Peyer's patch (tissue), 4 donors: ENCODE data around the gene CLEC3A. TPM values are rescaled to one million over a fixed set of nuclear protein-coding genes. Genes with fewer than 3 reads are reported as not detected.

ENCODE experiments used
- DNase-seq, 3 donors: peaks; one replicate each; pipeline ENCODE4 v3.0.0-alpha.2; 2017 to 2019
- H3K27ac ChIP-seq, 4 donors: fragments of 200-600 bp; sonication (generic); one replicate each; pipeline ENCODE4 v1.5.1; 2016 to 2019
- H3K27me3 ChIP-seq, 2 donors: fragments of 200-600 bp; sonication (generic); one replicate each; pipeline ENCODE4 v1.5.1; 2019
- H3K36me3 ChIP-seq, 3 donors: fragments of 200-600 bp; sonication (generic); one replicate each; pipeline ENCODE4 v1.5.1; 2016 to 2019
- H3K4me1 ChIP-seq, 4 donors: fragments of 200-600 bp; sonication (generic); one replicate each; pipeline ENCODE4 v1.5.1; 2016 to 2019
- H3K4me3 ChIP-seq, 4 donors: fragments of 200-600 bp; sonication (generic); 1 replicate in 3 of 4; 2 replicates in 1 of 4; pipeline ENCODE4 v1.5.1; 2016 to 2019; ENCODE audit warnings: mild to moderate bottlenecking in 1 of 4
- H3K9me3 ChIP-seq, 4 donors: fragments of 200-600 bp; sonication (generic); one replicate each; pipeline ENCODE4 v1.5.1; 2016 to 2019; ENCODE audit warnings: mild to moderate bottlenecking in 1 of 4
- POLR2A ChIP-seq, 2 donors: fragments of 450-650 bp; IDR thresholded peaks; one replicate each; pipeline ENCODE4 v1.5.1; 2017; ENCODE audit warnings: antibody characterized with exemption in 2 of 2, mild to moderate bottlenecking in 2 of 2, moderate library complexity in 2 of 2
- total RNA-seq, 4 donors: library from RNA; depleted of rRNA; stranded (reverse); fragments of >200 nt; gene quantifications; one replicate each; pipeline ENCODE4 v1.1.0, GENCODE V29; 2016
- TF ChIP-seq, protein P1 (sequence below), 6 experiments: fragments of 450-650 bp in 4 of 6; fragments of 200-600 bp in 2 of 6; sonication (generic) in 1 of 6; IDR thresholded peaks; one replicate each; pipeline ENCODE4 v1.5.1; 2017 to 2019; ENCODE audit warnings: antibody characterized with exemption in 6 of 6, mild to moderate bottlenecking in 3 of 6, moderate library complexity in 1 of 6

The CLEC3A gene
- not detected for total RNA-seq

GRCh38 chr16:78022347-78023060, at the start of gene CLEC3A:
Gene CLEC3A, plus strand, starts transcription at chr16:78022548. Its CDS starts 79 bp downstream, at chr16:78022627.
- H3K9me3 ChIP-seq, result no peaks in the 10 kb centered on the region
- TF ChIP-seq, protein P1, sequence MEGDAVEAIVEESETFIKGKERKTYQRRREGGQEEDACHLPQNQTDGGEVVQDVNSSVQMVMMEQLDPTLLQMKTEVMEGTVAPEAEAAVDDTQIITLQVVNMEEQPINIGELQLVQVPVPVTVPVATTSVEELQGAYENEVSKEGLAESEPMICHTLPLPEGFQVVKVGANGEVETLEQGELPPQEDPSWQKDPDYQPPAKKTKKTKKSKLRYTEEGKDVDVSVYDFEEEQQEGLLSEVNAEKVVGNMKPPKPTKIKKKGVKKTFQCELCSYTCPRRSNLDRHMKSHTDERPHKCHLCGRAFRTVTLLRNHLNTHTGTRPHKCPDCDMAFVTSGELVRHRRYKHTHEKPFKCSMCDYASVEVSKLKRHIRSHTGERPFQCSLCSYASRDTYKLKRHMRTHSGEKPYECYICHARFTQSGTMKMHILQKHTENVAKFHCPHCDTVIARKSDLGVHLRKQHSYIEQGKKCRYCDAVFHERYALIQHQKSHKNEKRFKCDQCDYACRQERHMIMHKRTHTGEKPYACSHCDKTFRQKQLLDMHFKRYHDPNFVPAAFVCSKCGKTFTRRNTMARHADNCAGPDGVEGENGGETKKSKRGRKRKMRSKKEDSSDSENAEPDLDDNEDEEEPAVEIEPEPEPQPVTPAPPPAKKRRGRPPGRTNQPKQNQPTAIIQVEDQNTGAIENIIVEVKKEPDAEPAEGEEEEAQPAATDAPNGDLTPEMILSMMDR (IDR thresholded peaks at IDR 0.05), result no peak
- TF ChIP-seq POLR2A (IDR thresholded peaks at IDR 0.05), result no peak
- DNase-seq, result no peak
- no peaks in the 10 kb centered on the region for H3K36me3 ChIP-seq
- H3K4me3 ChIP-seq, result no peak within 1 kb of the TSS
- no peak within 1 kb of the TSS for H3K27ac ChIP-seq
- H3K4me1 ChIP-seq, result no peaks in the 10 kb centered on the region
- H3K27me3 ChIP-seq, result no peaks in the 10 kb centered on the region

DNA sequence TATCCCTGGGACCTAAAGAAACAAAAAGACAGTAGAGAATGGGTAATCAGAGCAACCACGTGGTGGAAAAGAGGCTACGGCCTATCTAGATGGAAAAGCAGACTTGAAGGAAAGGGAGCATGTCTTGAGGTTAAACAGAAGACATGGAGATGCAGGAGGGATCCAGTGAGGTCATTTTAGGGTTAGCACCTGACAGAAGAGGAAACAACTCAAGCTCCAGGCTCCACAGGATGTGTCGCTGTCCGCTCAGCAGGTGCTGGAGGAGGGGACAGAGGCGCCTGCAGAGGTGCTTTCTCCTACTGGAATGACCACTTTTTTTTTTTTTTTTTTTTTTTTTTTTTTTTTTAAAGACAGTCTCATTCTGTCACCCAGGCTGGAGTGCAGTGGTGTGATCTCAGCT, 47.5 kb upstream of the CLEC3A start:
- no peak for DNase-seq
- Histone ChIP-seq H3K4me3 (no peak overlapping the region), H3K9me3 (no peaks in the 10 kb centered on the region), H3K27me3 (no peaks in the 10 kb centered on the region), H3K27ac (no peak overlapping the region), H3K36me3 (no peaks in the 10 kb centered on the region), H3K4me1 (no peaks in the 10 kb centered on the region)
- TF ChIP-seq, protein P1 (IDR thresholded peaks at IDR 0.05), result no peak
- no peak for TF ChIP-seq POLR2A (IDR thresholded peaks at IDR 0.05)

DNA sequence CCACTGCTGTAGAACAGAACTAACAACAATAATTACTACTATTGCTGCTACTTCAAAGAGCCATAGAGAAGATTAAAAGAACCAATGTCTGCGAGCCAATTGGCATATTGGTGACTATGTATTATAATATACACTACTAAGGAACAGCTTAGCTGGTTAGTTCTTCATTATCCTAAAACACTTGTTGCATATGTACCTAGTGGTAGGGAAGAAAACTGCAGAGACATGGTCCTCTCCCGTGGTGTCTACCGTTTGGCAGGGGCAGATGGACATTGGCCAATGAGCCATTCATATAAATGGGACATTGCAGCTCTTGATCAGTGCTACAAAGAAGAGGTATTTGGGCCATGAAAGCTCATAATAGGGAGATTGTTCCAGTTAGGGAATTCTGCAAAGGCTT, 46.4 kb upstream of the CLEC3A start:
- Histone ChIP-seq H3K27ac (no peak overlapping the region), H3K27me3 (no peaks in the 10 kb centered on the region), H3K36me3 (no peaks in the 10 kb centered on the region), H3K9me3 (no peaks in the 10 kb centered on the region), H3K4me3 (no peak overlapping the region), H3K4me1 (no peaks in the 10 kb centered on the region)
- TF ChIP-seq, protein P1 (IDR thresholded peaks at IDR 0.05), result no peak
- no peak for TF ChIP-seq POLR2A (IDR thresholded peaks at IDR 0.05)
- no peak for DNase-seq

DNA sequence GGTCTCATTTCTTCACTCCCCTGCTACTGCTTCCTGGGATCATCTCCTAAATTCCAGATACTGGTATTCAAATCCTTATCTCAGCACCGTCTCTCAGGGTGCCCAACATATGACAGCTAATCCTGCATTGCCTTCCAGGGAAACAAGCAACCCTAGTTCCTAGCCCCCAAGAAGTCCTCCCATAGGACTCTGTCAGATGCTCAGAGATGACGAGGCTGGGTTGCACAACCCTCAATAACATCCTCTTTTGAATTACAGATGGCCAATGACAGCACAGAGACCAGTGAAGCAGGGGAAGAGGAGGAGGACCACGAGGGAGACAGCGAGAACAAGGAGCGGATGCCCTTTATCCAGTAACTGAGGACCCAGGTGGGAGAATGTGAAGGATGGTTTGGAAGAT, 45.0 kb upstream of the CLEC3A start:
- no peaks in the 10 kb centered on the region for H3K4me1 ChIP-seq
- no peak overlapping the region for H3K4me3 ChIP-seq
- H3K9me3 ChIP-seq, result no peaks in the 10 kb centered on the region
- H3K27ac ChIP-seq, result no peak overlapping the region
- TF ChIP-seq, protein P1 (IDR thresholded peaks at IDR 0.05), result no peak
- no peak for TF ChIP-seq POLR2A (IDR thresholded peaks at IDR 0.05)
- no peaks in the 10 kb centered on the region for H3K36me3 ChIP-seq
- DNase-seq, result no peak
- H3K27me3 ChIP-seq, result no peaks in the 10 kb centered on the region

DNA sequence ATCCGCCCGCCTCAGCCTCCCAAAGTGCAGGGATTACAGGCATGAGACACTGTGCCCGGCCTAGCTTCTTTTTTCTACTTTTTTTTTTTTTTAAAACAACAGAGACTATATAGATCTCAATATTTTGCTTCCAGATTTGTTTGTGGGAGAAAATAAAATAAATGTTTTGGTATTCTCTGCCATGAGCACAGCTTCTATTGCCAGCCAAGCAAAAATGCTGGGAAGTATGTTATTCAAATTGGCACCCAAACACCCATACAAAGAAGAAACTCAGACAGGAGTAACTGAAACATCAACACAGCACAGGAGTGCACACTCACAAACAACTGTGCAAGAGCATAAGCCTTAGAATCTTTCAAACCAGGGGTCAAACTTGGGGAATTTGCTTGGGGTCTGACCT, 37.2 kb upstream of the CLEC3A start:
- no peak overlapping the region for H3K4me3 ChIP-seq

More for the DNA sequence above, 37.2 kb upstream of the CLEC3A start:
- no peaks in the 10 kb centered on the region for H3K27me3 ChIP-seq
- TF ChIP-seq, protein P1 (IDR thresholded peaks at IDR 0.05), result no peak
- no peak for TF ChIP-seq POLR2A (IDR thresholded peaks at IDR 0.05)
- H3K4me1 ChIP-seq, result no peaks in the 10 kb centered on the region
- H3K36me3 ChIP-seq, result no peaks in the 10 kb centered on the region
- DNase-seq, result no peak
- no peak overlapping the region for H3K27ac ChIP-seq
- no peaks in the 10 kb centered on the region for H3K9me3 ChIP-seq
